ENCODE measurements around the gene EN1. TPM values are rescaled to one million over a fixed set of nuclear protein-coding genes. Genes with fewer than 3 reads are reported as not detected.

EN1 gene
- not detected in 2 replicates for total RNA-seq

- intact Hi-C loops (cut with micrococcal nuclease) = no loop called here
These were observed at the start of gene EN1 for GRCh38 chr2:118846953-118847761. Gene EN1 (minus strand): TSS chr2:118847648. CDS start chr2:118847167, 481 bp downstream.

DNA sequence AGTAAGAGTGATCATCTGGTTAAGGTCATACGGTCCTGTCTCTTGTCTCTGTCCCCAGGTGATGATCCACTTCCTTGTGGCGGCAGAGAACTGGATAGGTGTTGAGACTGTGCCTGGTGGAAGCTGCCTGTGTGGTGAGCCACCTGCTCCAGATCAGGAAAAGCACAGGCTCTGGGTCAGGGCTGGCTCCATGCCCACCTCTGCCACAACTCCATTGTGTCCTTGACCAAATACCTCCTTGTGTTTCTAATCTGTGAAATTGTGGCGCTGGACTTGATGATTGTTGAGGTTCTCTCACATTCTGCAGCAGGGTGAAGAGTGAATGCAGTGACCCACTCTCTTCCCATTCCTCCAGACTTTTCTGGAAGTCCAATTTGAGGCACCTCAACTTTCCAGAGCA, 45.7 kb upstream of the EN1 start:
- intact Hi-C loops (cut with micrococcal nuclease) = no loop called here

- intact Hi-C loops (cut with micrococcal nuclease) = no loop called here
These were observed 42.5 kb upstream of the EN1 start for GRCh38 chr2:118889995-118890394.

DNA sequence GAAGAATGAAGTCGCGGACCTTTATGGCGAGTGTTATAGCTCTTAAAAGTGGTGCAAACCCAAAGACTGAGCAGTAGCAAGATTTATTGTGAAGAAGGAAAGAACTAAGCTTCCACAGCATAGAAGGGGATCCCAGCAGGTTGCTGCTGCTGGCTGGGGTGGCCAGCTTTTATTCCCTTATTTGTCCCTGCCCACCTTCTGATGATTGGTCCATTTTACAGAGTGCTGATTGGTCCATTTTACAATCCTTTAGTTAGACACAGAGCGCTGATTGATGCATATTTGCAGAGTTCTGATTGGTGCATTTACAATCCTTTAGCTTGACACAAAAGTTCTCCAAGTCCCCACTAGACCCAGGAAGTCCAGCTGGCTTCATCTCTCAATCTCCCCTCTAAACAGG, 36.3 kb upstream of the EN1 start:
- intact Hi-C loops (cut with micrococcal nuclease) = no loop called here

DNA sequence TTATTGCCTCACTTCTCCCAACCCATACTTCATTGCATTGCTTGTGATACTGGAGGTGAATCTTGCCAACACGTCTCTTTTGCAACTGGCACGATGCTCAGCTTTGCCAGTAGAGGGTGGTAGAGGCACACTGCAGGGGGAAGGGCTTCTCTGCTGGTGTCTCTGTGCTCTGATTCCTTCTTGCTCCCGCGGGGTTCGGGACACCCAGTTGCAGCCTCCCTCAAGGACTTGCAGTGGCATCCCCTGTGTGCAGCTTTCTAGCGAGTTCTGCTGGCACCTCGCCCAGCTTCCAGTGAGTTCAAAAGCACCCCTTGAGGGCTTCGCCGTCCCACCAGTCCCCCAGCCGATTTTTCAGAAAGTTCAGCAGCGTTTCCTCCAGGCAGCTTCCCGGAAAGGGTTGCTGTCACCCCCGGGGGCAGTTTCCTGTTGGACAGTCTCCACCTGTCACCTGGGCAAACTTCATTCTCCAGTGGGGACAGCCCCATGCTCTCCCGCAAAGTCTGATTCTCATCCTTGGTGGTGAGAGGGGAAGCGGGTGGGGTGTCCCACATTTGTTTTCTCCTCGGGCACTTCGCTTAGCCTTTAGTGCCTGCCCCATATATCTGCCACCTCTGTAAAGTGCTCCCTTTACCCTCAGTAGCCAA, 35.4 kb upstream of the EN1 start:
- intact Hi-C loops (cut with micrococcal nuclease) = loop anchor here (1.0 kb wide), 1 partner anchor 291 kb away; no protein-coding TSS in a partner anchor

GRCh38 chr2:118881490-118882129, 34.2 kb upstream of the EN1 start:
- intact Hi-C loops (cut with micrococcal nuclease) = loop anchor here (1.0 to 2.0 kb wide), 2 partner anchors 293 to 595 kb away; no protein-coding TSS in a partner anchor

DNA sequence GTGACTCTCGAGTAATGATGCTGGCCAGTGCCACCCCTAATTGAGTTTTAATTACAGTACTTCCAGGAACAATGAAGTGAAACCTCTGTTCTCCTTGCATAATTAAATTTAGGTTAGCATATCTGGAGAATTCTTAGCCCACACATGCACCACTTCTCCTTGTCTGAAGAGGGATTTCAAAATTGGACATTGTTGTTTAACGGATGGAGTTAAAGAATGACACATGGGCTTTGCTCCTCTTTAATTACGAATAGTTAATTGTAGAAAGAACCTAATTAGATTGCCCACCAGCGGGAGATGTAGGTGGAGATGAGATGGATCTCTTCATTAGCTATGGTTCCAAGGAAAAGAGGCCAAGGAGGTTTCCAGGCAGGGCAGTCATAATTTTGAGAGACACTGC, 33.1 kb upstream of the EN1 start:
- intact Hi-C loops (cut with micrococcal nuclease) = loop anchor here (2.0 kb wide), 1 partner anchor 596 kb away; no protein-coding TSS in a partner anchor

GRCh38 chr2:118878531-118879149, 31.2 kb upstream of the EN1 start:
- intact Hi-C loops (cut with micrococcal nuclease) = no loop called here

DNA sequence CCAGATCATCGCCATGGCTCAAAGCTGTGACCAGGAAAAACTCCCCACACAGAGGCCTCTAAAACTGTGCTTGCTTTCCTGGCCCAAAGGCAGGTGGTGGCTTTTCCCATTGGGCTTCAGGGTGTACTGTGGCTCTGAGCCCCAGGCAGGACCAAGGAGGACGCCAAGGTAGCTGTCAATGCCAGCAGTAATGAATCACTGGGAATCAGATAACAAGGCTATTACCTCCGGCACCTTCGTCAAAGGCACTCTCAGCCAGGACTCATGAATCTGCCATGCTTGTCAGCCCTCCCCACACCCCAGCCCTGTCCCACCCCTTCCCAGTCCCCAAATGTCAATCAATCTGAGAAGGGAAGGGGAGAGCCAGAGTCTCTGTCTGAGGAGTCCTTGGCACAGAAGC, 27.9 kb upstream of the EN1 start:
- intact Hi-C loops (cut with micrococcal nuclease) = no loop called here

GRCh38 chr2:118874324-118874723, 26.9 kb upstream of the EN1 start:
- intact Hi-C loops (cut with micrococcal nuclease) = no loop called here

DNA sequence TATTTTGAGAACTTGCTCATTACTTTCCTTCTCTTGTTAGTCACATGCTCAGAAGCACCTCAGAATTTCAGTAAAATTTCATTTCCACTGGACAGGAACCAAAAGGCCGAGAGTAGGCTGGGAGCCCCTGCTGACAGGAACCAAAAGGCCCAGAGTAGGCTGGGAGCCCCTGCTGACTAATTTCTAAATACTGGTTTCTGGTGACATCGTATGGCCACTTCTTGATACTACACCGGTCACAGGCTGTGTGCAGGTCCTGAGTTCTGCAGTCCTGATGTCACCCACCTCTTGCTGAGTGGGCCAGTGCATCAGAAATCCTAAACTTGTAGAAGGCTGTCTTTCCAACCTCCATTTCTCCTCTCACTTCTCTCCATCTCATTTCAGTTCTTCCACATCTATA, 17.7 kb upstream of the EN1 start:
- intact Hi-C loops (cut with micrococcal nuclease) = loop anchor here (2.0 to 5.0 kb wide), 2 partner anchors 642 to 833 kb away; no protein-coding TSS in a partner anchor

DNA sequence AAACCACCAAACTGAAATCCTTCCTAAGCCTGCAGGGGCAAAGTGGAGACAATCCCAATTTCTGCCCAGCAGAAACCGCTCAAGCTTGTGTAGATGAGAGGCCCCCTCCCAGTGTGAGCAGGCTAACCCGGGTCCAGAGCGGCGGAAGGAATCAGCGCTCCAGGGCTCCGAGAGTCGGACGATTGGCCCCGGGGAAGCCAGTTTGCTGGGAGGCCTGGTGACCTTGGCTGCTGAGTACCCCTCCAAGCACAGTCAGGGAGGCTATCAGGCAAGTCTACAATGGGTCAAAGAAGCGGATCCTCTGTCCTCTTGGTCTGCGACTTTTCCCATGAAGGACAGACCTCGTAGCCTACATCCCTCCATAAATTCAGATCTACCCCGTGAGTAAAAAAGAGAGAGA, 16.8 kb upstream of the EN1 start:
- intact Hi-C loops (cut with micrococcal nuclease) = loop anchor here (2.0 kb wide), 1 partner anchor 641 kb away; no protein-coding TSS in a partner anchor

DNA sequence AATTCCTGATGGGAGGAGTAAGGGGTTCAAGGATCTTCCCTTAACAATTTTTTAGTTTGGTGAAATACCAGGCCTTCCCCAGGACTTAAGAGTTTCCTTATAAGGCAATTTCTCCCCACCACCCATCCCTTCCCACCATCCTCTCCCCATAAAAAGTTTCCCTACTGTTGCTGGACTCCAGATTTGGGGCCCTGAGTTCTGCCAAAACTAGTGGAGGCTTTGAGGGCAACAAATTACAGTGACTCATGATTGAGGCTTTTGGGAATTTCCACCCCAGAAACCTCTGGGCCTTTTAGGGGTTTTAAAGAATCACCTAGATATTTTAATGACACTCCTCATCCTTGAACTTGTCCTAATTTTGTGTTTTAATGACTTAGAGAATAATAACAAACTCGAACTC, 14.3 kb upstream of the EN1 start:
- intact Hi-C loops (cut with micrococcal nuclease) = no loop called here

GRCh38 chr2:118861242-118861641, 13.8 kb upstream of the EN1 start:
- intact Hi-C loops (cut with micrococcal nuclease) = no loop called here

GRCh38 chr2:118860506-118860905, 13.1 kb upstream of the EN1 start:
- intact Hi-C loops (cut with micrococcal nuclease) = no loop called here

DNA sequence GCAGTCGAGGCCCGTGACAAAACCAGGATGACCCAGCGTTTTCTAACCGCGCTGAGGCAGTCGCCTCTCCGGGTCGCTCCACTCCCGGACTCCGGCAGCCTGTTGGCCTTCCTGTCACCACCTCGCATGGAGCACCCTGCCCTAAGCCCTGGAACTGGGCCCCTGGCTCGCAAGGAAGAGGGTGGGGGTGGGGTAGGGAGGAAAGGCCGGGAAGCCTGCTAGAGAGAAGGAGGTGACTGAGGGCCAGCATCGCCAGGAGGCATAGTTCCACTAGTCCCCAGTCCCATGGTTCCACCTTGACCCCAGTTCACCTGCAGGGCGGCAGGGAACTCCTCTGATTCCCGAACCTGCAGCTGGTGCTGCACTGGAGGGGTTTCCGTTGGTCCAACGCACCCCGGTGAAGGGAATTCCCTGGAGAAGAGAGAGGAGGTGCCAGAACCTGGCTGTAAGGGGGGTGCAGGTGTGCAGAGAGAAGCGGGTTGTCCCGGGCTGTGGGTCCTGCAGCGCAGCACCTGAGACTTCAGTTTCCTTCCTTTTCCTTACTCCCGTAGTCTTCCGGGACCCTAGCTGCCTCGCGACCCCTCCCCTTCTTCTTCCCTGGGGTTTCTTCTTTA, 11.8 kb upstream of the EN1 start:
- intact Hi-C loops (cut with micrococcal nuclease) = loop anchor here (5.0 kb wide), 1 partner anchor 367 kb away; no protein-coding TSS in a partner anchor

DNA sequence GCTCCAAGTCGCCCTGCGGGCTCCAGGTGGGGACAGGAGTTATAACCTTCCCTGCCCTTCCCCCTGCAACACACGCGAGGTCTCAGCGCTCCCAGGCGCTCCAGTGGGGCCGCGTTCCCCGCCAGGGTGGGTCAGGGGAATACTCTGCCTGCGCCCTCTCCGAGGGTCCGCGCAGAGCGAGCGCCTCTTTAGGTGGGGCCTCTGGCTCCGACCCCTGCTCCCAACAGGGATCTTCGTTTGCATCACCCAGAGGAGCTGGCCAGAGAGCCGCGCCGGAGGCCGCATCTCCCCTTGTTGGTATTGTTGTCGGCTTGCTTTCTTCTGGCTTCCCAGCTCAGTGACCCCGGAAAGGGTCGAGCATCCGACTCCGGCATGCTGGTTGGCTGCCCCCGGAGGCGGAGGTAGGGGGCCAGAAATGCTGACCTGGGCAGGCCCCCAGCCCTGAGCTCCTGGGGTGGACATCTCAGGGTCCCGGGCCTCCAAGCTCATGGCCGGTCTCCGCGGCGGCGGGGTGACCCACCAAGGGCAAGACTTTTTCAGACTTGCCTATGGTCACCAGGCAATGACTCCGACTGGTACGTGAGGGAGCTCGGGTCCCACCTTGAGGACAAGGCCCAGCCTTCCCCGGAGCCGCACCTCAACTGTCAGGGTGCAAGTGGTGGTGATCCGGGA, 11.2 kb upstream of the EN1 start:
- intact Hi-C loops (cut with micrococcal nuclease) = loop anchor here (5.0 kb wide), 1 partner anchor 366 kb away; no protein-coding TSS in a partner anchor

DNA sequence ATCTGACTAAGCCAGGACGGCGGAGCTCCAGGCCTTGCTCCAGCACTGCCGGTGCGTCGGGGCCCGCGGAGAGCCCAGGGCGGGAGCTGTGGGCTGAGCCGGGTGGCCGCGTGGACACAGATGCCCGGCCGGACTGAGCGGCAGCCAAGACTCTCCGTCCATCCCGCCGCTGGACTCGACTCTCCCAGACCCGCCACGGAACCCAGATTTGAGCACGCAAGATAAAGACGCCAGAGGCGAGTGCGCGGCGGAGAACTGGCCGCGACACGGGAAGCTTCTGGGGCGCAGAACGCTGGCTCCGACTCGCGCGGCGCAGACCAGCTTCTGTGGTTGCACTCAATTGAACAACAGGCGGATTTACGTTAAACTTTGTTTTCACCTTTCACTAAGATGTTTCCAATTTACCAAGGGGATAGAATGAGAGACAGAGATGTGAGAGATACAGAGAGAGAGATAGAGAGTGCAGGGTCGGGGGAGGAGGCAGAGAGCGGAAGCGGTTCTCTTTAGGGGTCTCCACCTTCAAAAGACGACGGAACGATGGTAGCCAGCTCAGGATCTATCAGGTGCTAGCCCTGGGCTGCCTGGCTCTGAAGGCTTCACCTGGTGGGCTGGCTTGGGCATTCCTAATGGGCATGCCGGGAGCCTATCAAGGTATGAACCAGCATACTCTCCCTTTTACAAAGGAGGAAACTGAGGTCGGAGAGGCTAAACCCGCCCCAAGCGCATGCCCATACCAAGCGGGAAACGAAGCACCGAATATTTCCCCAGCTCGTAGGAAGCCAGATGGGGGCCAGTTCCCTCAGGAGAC, 10.4 kb upstream of the EN1 start:
- intact Hi-C loops (cut with micrococcal nuclease) = loop anchor here (5.0 kb wide), 1 partner anchor 366 kb away; no protein-coding TSS in a partner anchor

DNA sequence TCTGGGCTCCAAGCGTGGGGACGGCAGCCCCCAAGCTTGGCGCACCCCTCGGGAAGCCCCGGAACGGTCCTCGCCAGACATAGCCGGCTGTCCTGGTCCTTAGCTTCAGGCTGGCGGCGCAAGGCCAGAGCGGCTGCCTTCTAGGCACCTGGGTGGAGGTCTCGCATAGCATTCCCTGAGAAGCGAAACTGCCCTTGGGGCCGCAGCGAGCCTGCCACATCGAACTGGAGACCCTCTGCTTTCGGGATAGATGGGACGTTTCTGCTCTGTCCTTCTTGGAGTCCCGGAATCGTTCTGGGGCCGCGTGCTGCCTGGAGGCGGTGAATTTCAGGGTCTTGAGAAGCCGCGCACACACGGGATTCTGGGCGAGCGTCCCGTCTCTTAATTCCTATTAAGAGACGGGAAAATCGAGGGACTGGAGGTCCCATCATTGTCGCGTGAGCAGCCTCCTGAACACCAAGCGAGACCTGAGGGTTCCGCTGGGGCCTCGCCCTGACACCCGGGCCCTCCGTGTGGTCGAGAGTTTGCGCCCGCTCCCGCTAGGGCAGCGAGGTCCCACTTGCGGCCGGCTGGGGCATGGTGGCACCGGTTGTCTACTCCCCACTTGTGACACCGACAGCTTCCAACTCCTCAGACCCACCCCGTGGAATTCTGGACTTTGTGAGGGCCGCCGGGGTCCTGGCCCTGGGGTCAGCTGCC, 9.7 kb upstream of the EN1 start:
- intact Hi-C loops (cut with micrococcal nuclease) = loop anchor here (1.0 to 5.0 kb wide), 2 partner anchors 12 to 365 kb away; no protein-coding TSS in a partner anchor
